GM12891 (cell line): Measurements from ENCODE around the gene CCDC3.

Experiments used
- POLR2A ChIP-seq: IDR thresholded peaks from 2 replicates; pipeline ENCODE4 v1.6.1; 2011; ENCODE audit warnings: low read depth, low read length, control low read depth
- POLR2AphosphoS5 ChIP-seq: IDR thresholded peaks from 2 replicates; pipeline ENCODE4 v1.6.1; 2011; ENCODE audit warnings: low read depth, low read length, control low read depth

DNA sequence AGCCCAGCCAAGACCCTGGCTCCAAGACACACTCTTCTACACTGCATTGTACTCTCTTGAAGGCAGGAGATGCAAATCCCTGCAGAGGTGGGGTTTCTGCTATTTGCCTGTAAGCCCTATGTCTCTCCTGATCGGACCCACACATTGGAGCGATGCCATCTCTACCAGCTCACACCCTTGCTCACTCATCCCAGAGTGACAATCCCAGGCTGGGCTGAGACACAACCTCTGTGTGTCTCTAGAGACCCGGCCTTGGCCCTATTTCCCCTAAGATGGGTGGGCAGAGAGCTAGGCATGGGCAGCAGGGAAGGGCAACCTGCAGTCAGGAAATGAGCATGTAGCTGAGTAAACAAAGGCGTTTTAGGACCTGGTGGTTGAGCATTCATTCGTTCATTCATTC lies 25.6 kb downstream of the CCDC3 start:
- TF ChIP-seq POLR2A = no peak
- no peak for TF ChIP-seq POLR2AphosphoS5
